K562 (cell line): Measurements from ENCODE around the gene PNKD. TPM values are rescaled to one million over a fixed set of nuclear protein-coding genes. Genes with fewer than 3 reads are reported as not detected.

Experiments
- ATAC-seq: fragments of 200-7000 bp; cut with Tn5 transposase; 3 replicates; pipeline ENCODE4 v1.9.1; 2020; ENCODE audit warnings: moderate library complexity
- BruUV-seq: library from RNA; stranded (reverse); fragments of 400-500 nt; replicated peaks from 2 replicates; lab custom pipeline; 2021; lab: Mats Ljungman, UMichigan
- CTCF ChIA-PET: fragments of 300-600 bp; formaldehyde crosslinking; extraction: SDS; loops from one replicate; lab custom pipeline; 2021; ENCODE audit warnings: low intra/inter-chr PET ratio; lab: Yijun Ruan, JAX
- POLR2A ChIA-PET: fragments of 300-600, 350-650 bp; sonication (Branson Sonifier 250); formaldehyde crosslinking; extraction: SDS; loops from one replicate; lab custom pipeline; 2021; ENCODE audit warnings: antibody characterized with exemption, inconsistent platforms; lab: Yijun Ruan, JAX
- DNase-seq, 4 experiments: peaks; one replicate each; pipeline versions ENCODE4 v3.0.0 to v3.0.0-alpha.2; 2011 to 2018; ENCODE audit warnings: low spot score in 3 of 4, mixed read lengths in 3 of 4; ENCODE audit errors: extremely low read depth in 1 of 4
- FAIRE-seq: peaks from 2 replicates; lab custom pipeline; 2011; peaks lifted over from hg19 to GRCh38; lab: Jason Lieb, UNC
- H2AFZ ChIP-seq: 2 replicates; pipeline ENCODE4 v1.6.0; 2011; ENCODE audit warnings: low read depth, low read length, control low read depth, inconsistent platforms
- H3K27ac ChIP-seq: fragments of 200-600 bp; 3 replicates; pipeline ENCODE4 v1.8.0; 2011; ENCODE audit warnings: low read depth, mild to moderate bottlenecking, control low read depth, inconsistent platforms, low read length, moderate library complexity, mixed read lengths; ENCODE audit errors: extremely low read depth
- H3K27me3 ChIP-seq, 2 experiments: fragments of 300-600 bp in 1 of 2; 2 replicates in 1 of 2; 3 replicates in 1 of 2; pipeline versions ENCODE4 v1.6.0 to v1.8.0; 2011; ENCODE audit warnings: inconsistent platforms in 2 of 2, low read length in 2 of 2, mild to moderate bottlenecking in 1 of 2, mixed read lengths in 1 of 2, moderate library complexity in 1 of 2; ENCODE audit not compliant: control insufficient read depth in 2 of 2, insufficient read depth in 2 of 2
- H3K36me3 ChIP-seq: fragments of 300-600 bp; 3 replicates; pipeline ENCODE4 v1.8.0; 2011; ENCODE audit warnings: mild to moderate bottlenecking, low read length, inconsistent platforms; ENCODE audit not compliant: control insufficient read depth, insufficient read depth
- H3K4me1 ChIP-seq, 2 experiments: fragments of 200-600 bp in 1 of 2; replicated peaks in 1 of 2; 2 replicates in 1 of 2; 3 replicates in 1 of 2; pipeline versions ENCODE4 v1.5.1 to v1.8.0; 2011; ENCODE audit warnings: inconsistent platforms in 2 of 2, low read length in 2 of 2, mild to moderate bottlenecking in 1 of 2, mixed read lengths in 1 of 2, moderate library complexity in 1 of 2; ENCODE audit not compliant: control insufficient read depth in 2 of 2, insufficient read depth in 2 of 2
- H3K4me2 ChIP-seq: 2 replicates; pipeline ENCODE4 v1.6.1; 2011; ENCODE audit warnings: low read length, control low read depth, inconsistent platforms, mixed read lengths; ENCODE audit not compliant: insufficient read depth
- H3K4me3 ChIP-seq: fragments of 200-600 bp; sonication (generic), shearing (Covaris generic); 2 replicates; pipeline ENCODE4 v1.5.1; 2016; ENCODE audit warnings: control low read depth, inconsistent platforms
- H3K79me2 ChIP-seq: fragments of 200-600 bp; 3 replicates; pipeline ENCODE4 v1.8.0; 2011; ENCODE audit warnings: low read length, inconsistent platforms; ENCODE audit not compliant: control insufficient read depth, insufficient read depth
- H3K9ac ChIP-seq, 2 experiments: 2 replicates each; pipeline versions ENCODE4 v1.6.0 to v1.6.1; 2011; ENCODE audit warnings: low read depth in 2 of 2, low read length in 2 of 2, control low read depth in 1 of 2, inconsistent platforms in 1 of 2, mild to moderate bottlenecking in 1 of 2, mixed read lengths in 1 of 2; ENCODE audit not compliant: insufficient read depth in 1 of 2
- H3K9me1 ChIP-seq: one replicate; pipeline ENCODE4 v1.6.0; 2011; ENCODE audit warnings: inconsistent platforms, mild to moderate bottlenecking, low read length, moderate library complexity; ENCODE audit not compliant: control insufficient read depth, insufficient read depth
- H3K9me3 ChIP-seq: replicated peaks from 2 replicates; pipeline ENCODE4 v1.5.1; 2011; ENCODE audit warnings: low read depth, low read length, inconsistent platforms; ENCODE audit not compliant: control insufficient read depth, insufficient read depth
- H4K20me1 ChIP-seq: replicated peaks from 2 replicates; pipeline ENCODE4 v1.6.1; 2011; ENCODE audit warnings: low read length, inconsistent platforms, mixed read lengths; ENCODE audit not compliant: control insufficient read depth, insufficient read depth
- ASH1L ChIP-seq: fragments of 450-650 bp; IDR thresholded peaks from 2 replicates; pipeline ENCODE4 v1.6.1; 2018; ENCODE audit warnings: borderline replicate concordance, mild to moderate bottlenecking, low read depth; ENCODE audit not compliant: partially characterized antibody
- CGGBP1 ChIP-seq: fragments of 250-450 bp; sonication (Bioruptor Pico); IDR thresholded peaks from 2 replicates; pipeline ENCODE4 v1.9.0; 2021; ENCODE audit warnings: mild to moderate bottlenecking
- FOXP4 ChIP-seq: sonication (generic); formaldehyde crosslinking; IDR thresholded peaks from 2 replicates; pipeline ENCODE4 v1.8.0; 2022; ENCODE audit warnings: mild to moderate bottlenecking, missing genetic modification reagents, borderline replicate concordance
- HMG20B ChIP-seq: fragments of 250-450 bp; sonication (Bioruptor Pico); IDR thresholded peaks from 2 replicates; pipeline ENCODE4 v1.5.0; 2021; ENCODE audit warnings: mild to moderate bottlenecking
- JUND ChIP-seq, 2 experiments: IDR thresholded peaks; 2 replicates in 1 of 2; 3 replicates in 1 of 2; pipeline ENCODE4 v1.6.1; 2011; ENCODE audit warnings: borderline replicate concordance in 2 of 2, low read depth in 2 of 2, low read length in 2 of 2, improper control_type of control experiment in 1 of 2, missing biosample characterization in 1 of 2, missing genetic modification characterization in 1 of 2, missing genetic modification reagents in 1 of 2
- STAG1 ChIP-seq: sonication (generic); formaldehyde crosslinking; IDR thresholded peaks from 2 replicates; pipeline ENCODE4 v1.5.0; 2020; ENCODE audit warnings: missing genetic modification reagents, borderline replicate concordance
- STAT5B ChIP-seq: fragments of 250-450 bp; sonication (Bioruptor Pico); IDR thresholded peaks from 2 replicates; pipeline ENCODE4 v1.8.0; 2021; ENCODE audit warnings: mild to moderate bottlenecking, inconsistent platforms
- TSHZ1 ChIP-seq: fragments of 250-450 bp; sonication (Bioruptor Pico); IDR thresholded peaks from 2 replicates; pipeline ENCODE4 v1.4.0; 2020; ENCODE audit warnings: mild to moderate bottlenecking, moderate library complexity
- ZNF444 ChIP-seq: fragments of 250-450 bp; sonication (Bioruptor Pico); IDR thresholded peaks from 2 replicates; pipeline ENCODE4 v1.4.0; 2020; ENCODE audit warnings: mild to moderate bottlenecking, moderate library complexity
- WGBS: fragments of 100-300 bp; shearing (Covaris generic); methylation state at CpG from one replicate; pipeline ENCODE4 v1.1.6; 2016; ENCODE audit warnings: low coverage, mixed read lengths; ENCODE audit not compliant: insufficient coverage; ENCODE audit errors: missing lambda C conversion rate; 5-methylcytosine and 5-hydroxymethylcytosine counted together
- in situ Hi-C: fragments of 300-500 bp; cut with MboI; formaldehyde crosslinking; loops from 4 replicates; pipeline ENCODE4 v1.15.0; 2018; ENCODE audit warnings: inconsistent platforms, mixed read lengths
- intact Hi-C: fragments of 100-400 bp; cut with micrococcal nuclease; formaldehyde crosslinking; loops from 2 replicates; pipeline ENCODE4 v1.14.2; 2022
- polyA plus RNA-seq, 8 experiments: library from polyadenylated mRNA; depleted of rRNA in 4 of 8; stranded (reverse) in 5 of 8; unstranded in 3 of 8; fragments of >200 nt; fragmentation: Nextera tagmentation in 2 of 8; fragmentation: Illumina TruSeq in 1 of 8; extraction: Ambion mirVana in 2 of 8; extraction: Trizol in 1 of 8; gene quantifications; 2 replicates each; pipeline versions ENCODE4 v1.2.1 to v1.2.3, GENCODE V29; 2011 to 2014; ENCODE audit warnings: inconsistent platforms in 1 of 8, missing spikeins in 1 of 8
- total RNA-seq, 7 experiments: library from RNA; depleted of rRNA in 6 of 7; stranded (reverse); fragments of >200 nt in 6 of 7; fragmentation: Illumina TruSeq in 2 of 7; extraction: Trizol in 2 of 7; gene quantifications; 2 replicates each; pipeline versions ENCODE4 v1.2.1 to v1.2.3, GENCODE V29; 2011 to 2021; ENCODE audit warnings: low replicate concordance in 1 of 7

PNKD gene
- total and polyA plus RNA-seq, 9 of the 15 experiments (the other 6 are each of a cell fraction or from before 2014, with no cell fraction given) = 26.0 to 105 (median 60.1) TPM

GRCh38 chr2:218345491-218346236, 75.3 kb downstream of the PNKD start:
- Histone ChIP-seq H3K36me3 (peaks cover 16% of the 10 kb centered on the region; the same call in 1 of the 3 replicates), H4K20me1 (no peaks in the 10 kb centered on the region), H3K4me3 (no peak overlapping the region), H3K27me3 (no peaks in the 10 kb centered on the region), H3K4me2 (no peak overlapping the region), H3K79me2 (no peaks in the 10 kb centered on the region), H3K9me1 (no peaks in the 10 kb centered on the region), H3K27ac (no peak overlapping the region), H2AFZ (no peak overlapping the region), H3K9me3 (no peaks in the 10 kb centered on the region), H3K4me1 (peaks cover 0 to 3% of the 10 kb centered on the region in 2 experiments; a peak in 3 of 5 replicates), H3K9ac (0 out of 4 replicates have a peak overlapping the region, but pooled peaks of 1 of the 2 experiments have one; percentile 17)
- ChIA-PET CTCF (no interaction called here), POLR2A (interaction anchor here (0.9 kb wide), 1 partner anchor 48 kb away, joined by 3 read pairs; no protein-coding TSS in a partner anchor)
- no peak for FAIRE-seq
- 80% methylated on average over 9 of the region's 12 CpGs for WGBS
- no peak for ATAC-seq
- in situ Hi-C loops (no loop called here), intact Hi-C loops (no loop called here)
- no peak for DNase-seq
- BruUV-seq = no TSS peak
- TF ChIP-seq TSHZ1 (CRISPR knock-in tag) (no peak), ZNF444 (CRISPR knock-in tag) (no peak), ASH1L (no peak), STAT5B (no peak), FOXP4 (CRISPR knock-in tag) (no peak), HMG20B (CRISPR knock-in tag) (no peak), CGGBP1 (no peak), STAG1 (CRISPR knock-in tag) (no peak), JUND (IDR thresholded peaks at IDR 0.05; ENCODE audit: borderline replicate concordance, low read depth, low read length) (no peak), JUND (tag; IDR thresholded peaks at IDR 0.05; ENCODE audit: borderline replicate concordance, low read depth, low read length) (no peak)
